Ectodermal cell (in vitro differentiated cells): ENCODE results near the gene MED13L.
"Not testable (repeated sequence)": the region's sequence is repeated elsewhere in the genome, so short reads cannot be mapped to it uniquely, and the experiment has no call there.

Source experiments
- H3K27ac ChIP-seq: 2 replicates; pipeline ENCODE4 v1.7.0; 2013; ENCODE audit warnings: mild to moderate bottlenecking, low read depth, low read length; ENCODE audit not compliant: insufficient read depth, poor library complexity, severe bottlenecking
- H3K27me3 ChIP-seq: 2 replicates; pipeline ENCODE4 v1.7.0; 2013; ENCODE audit warnings: mild to moderate bottlenecking, low read length; ENCODE audit not compliant: insufficient read depth, control insufficient read depth, poor library complexity, severe bottlenecking
- H3K36me3 ChIP-seq: one replicate; pipeline ENCODE4 v1.7.0; 2013; ENCODE audit warnings: low read length; ENCODE audit not compliant: control insufficient read depth, insufficient read depth
- H3K4me1 ChIP-seq: one replicate; pipeline ENCODE4 v1.7.0; 2013; ENCODE audit warnings: low read length; ENCODE audit not compliant: control insufficient read depth, insufficient read depth
- H3K4me3 ChIP-seq: 2 replicates; pipeline ENCODE4 v1.7.0; 2013; ENCODE audit warnings: low read depth, low read length, control low read depth; ENCODE audit not compliant: insufficient read depth
- H3K9me3 ChIP-seq: 2 replicates; pipeline ENCODE4 v1.7.0; 2013; ENCODE audit warnings: mild to moderate bottlenecking, low read length, moderate library complexity; ENCODE audit not compliant: control insufficient read depth
- WGBS, 2 experiments: methylation state at CpG; one replicate each; pipeline ENCODE4 v1.1.7; 2013; ENCODE audit warnings: missing lambda C conversion rate in 2 of 2; 5-methylcytosine and 5-hydroxymethylcytosine counted together

Gene MED13L

GRCh38 chr12:116137318-116137717 lies 140.2 kb downstream of the MED13L start:
- Histone ChIP-seq H3K36me3 (no peaks in the 10 kb centered on the region), H3K4me1 (peaks cover 4% of the 10 kb centered on the region), H3K9me3 (no peaks in the 10 kb centered on the region), H3K27me3 (no peaks in the 10 kb centered on the region), H3K27ac (no peak overlapping the region), H3K4me3 (no peak overlapping the region)
- 100% methylated on average over 1 of the region's 2 CpGs; no CpG with 5 or more reads in 1 of the 2 experiments for WGBS, 2 experiments

GRCh38 chr12:116136340-116136739 lies 141.2 kb downstream of the MED13L start:
- Histone ChIP-seq H3K4me3 (no peak overlapping the region), H3K4me1 (peaks cover 4% of the 10 kb centered on the region), H3K9me3 (no peaks in the 10 kb centered on the region), H3K27me3 (no peaks in the 10 kb centered on the region), H3K36me3 (no peaks in the 10 kb centered on the region), H3K27ac (no peak overlapping the region)
- WGBS, 2 experiments = 91 to 97% methylated on average over 2 to 3 of the region's 3 CpGs

- 92 to 95% methylated on average over 3 of the region's 3 CpGs for WGBS, 2 experiments
- H3K9me3 ChIP-seq = no peaks in the 10 kb centered on the region
- H3K27ac ChIP-seq = no peak overlapping the region
- H3K27me3 ChIP-seq = no peaks in the 10 kb centered on the region
- H3K36me3 ChIP-seq = no peaks in the 10 kb centered on the region
- peaks cover 4% of the 10 kb centered on the region for H3K4me1 ChIP-seq
- H3K4me3 ChIP-seq = no peak overlapping the region
These were observed 142.1 kb downstream of the MED13L start for GRCh38 chr12:116135209-116135930.

GRCh38 chr12:116133636-116134214 lies 143.8 kb downstream of the MED13L start:
- WGBS, 2 experiments = 78 to 81% methylated on average over 4 of the region's 4 CpGs
- H3K27me3 ChIP-seq = no peaks in the 10 kb centered on the region
- H3K27ac ChIP-seq = no peak overlapping the region
- H3K36me3 ChIP-seq = no peaks in the 10 kb centered on the region
- no peaks in the 10 kb centered on the region for H3K9me3 ChIP-seq
- no peak overlapping the region for H3K4me3 ChIP-seq
- peaks cover 2% of the 10 kb centered on the region for H3K4me1 ChIP-seq

GRCh38 chr12:116133149-116133548 lies 144.3 kb downstream of the MED13L start:
- WGBS, 2 experiments = 75 to 83% methylated on average over 2 of the region's 2 CpGs
- H3K9me3 ChIP-seq = no peaks in the 10 kb centered on the region
- peak overlapping the region; percentile 5 for H3K27ac ChIP-seq
- no peak overlapping the region for H3K4me3 ChIP-seq
- no peaks in the 10 kb centered on the region for H3K36me3 ChIP-seq
- no peaks in the 10 kb centered on the region for H3K27me3 ChIP-seq
- no peaks in the 10 kb centered on the region for H3K4me1 ChIP-seq

- H3K4me1 ChIP-seq, H3K4me3 ChIP-seq, H3K9me3 ChIP-seq, H3K27ac ChIP-seq, H3K27me3 ChIP-seq, H3K36me3 ChIP-seq: not testable (repeated sequence)
- 85 to 90% methylated on average over 10 of the region's 10 CpGs for WGBS, 2 experiments
These were observed 145.5 kb downstream of the MED13L start for GRCh38 chr12:116131987-116132386.

- Histone ChIP-seq H3K9me3 (no peaks in the 10 kb centered on the region), H3K36me3 (no peaks in the 10 kb centered on the region), H3K4me1 (peaks cover 3% of the 10 kb centered on the region), H3K4me3 (no peak overlapping the region), H3K27ac (no peak overlapping the region), H3K27me3 (no peaks in the 10 kb centered on the region)
- WGBS, 2 experiments = 92 to 96% methylated on average over 2 of the region's 3 CpGs
These were observed 146.3 kb downstream of the MED13L start for GRCh38 chr12:116131176-116131575.

GRCh38 chr12:116130431-116130830 lies 147.1 kb downstream of the MED13L start:
- H3K27me3 ChIP-seq = no peaks in the 10 kb centered on the region
- WGBS, 2 experiments = 100% methylated on average over 1 of the region's 1 CpG
- H3K9me3 ChIP-seq = no peaks in the 10 kb centered on the region
- no peaks in the 10 kb centered on the region for H3K36me3 ChIP-seq
- H3K27ac ChIP-seq = no peak overlapping the region
- no peak overlapping the region for H3K4me3 ChIP-seq
- peaks cover 5% of the 10 kb centered on the region for H3K4me1 ChIP-seq

GRCh38 chr12:116128779-116129178 lies 148.7 kb downstream of the MED13L start:
- whole genome bisulfite sequencing, 2 experiments = no CpG with 5 or more reads among the region's 1 CpG
- no peaks in the 10 kb centered on the region for H3K9me3 ChIP-seq
- no peaks in the 10 kb centered on the region for H3K27me3 ChIP-seq
- H3K4me3 ChIP-seq = no peak overlapping the region
- H3K27ac ChIP-seq = no peak overlapping the region
- peaks cover 10% of the 10 kb centered on the region for H3K4me1 ChIP-seq
- H3K36me3 ChIP-seq = no peaks in the 10 kb centered on the region

GRCh38 chr12:116127859-116128258 lies 149.6 kb downstream of the MED13L start:
- Histone ChIP-seq H3K9me3 (no peaks in the 10 kb centered on the region), H3K36me3 (no peaks in the 10 kb centered on the region), H3K4me3 (no peak overlapping the region), H3K27me3 (no peaks in the 10 kb centered on the region), H3K27ac (no peak overlapping the region), H3K4me1 (peaks cover 19% of the 10 kb centered on the region)
- 79 to 84% methylated on average over 2 of the region's 2 CpGs for WGBS, 2 experiments
